Cardiac muscle cell (in vitro differentiated cells and primary cell): ENCODE results near the gene CPT2. TPM values are rescaled to one million over a fixed set of nuclear protein-coding genes. Genes with fewer than 3 reads are reported as not detected.
"Not testable (repeated sequence)": the region's sequence is repeated elsewhere in the genome, so short reads cannot be mapped to it uniquely, and the experiment has no call there.

Source experiments
- DNase-seq, 2 donors: peaks; one replicate each; pipeline versions ENCODE4 v3.0.0 to v3.0.0-alpha.2; 2010 to 2017; ENCODE audit warnings: low read depth in 1 of 2, low spot score in 1 of 2
- H3K27ac ChIP-seq: fragments of 200-600 bp; sonication (generic); 2 replicates; pipeline ENCODE4 v1.5.1; 2016
- H3K27me3 ChIP-seq: fragments of 200-600 bp; sonication (generic); 2 replicates; pipeline ENCODE4 v1.6.0; 2016; ENCODE audit warnings: control low read depth
- H3K36me3 ChIP-seq: fragments of 200-600 bp; sonication (generic); 2 replicates; pipeline ENCODE4 v1.5.1; 2016; ENCODE audit warnings: control low read depth
- H3K4me1 ChIP-seq: fragments of 200-600 bp; sonication (generic); 2 replicates; pipeline ENCODE4 v1.8.1; 2017; ENCODE audit warnings: low read depth, mild to moderate bottlenecking, mixed run types
- H3K4me3 ChIP-seq: fragments of 200-600 bp; sonication (generic); 2 replicates; pipeline ENCODE4 v1.5.1; 2016; ENCODE audit warnings: mild to moderate bottlenecking
- H3K9me3 ChIP-seq: fragments of 200-600 bp; sonication (generic); 2 replicates; pipeline ENCODE4 v1.5.1; 2017; ENCODE audit warnings: low read depth, mild to moderate bottlenecking, control low read depth
- CTCF ChIP-seq: IDR thresholded peaks from 2 replicates; pipeline ENCODE4 v1.5.1; 2012; ENCODE audit warnings: low read depth, mild to moderate bottlenecking, low read length
- polyA plus RNA-seq: library from polyadenylated mRNA; unstranded; fragments of >200 nt; fragmentation: Nextera tagmentation; extraction: Ambion mirVana; gene quantifications from 2 replicates; pipeline ENCODE4 v1.2.1, GENCODE V29; 2016
- total RNA-seq: library from RNA; depleted of rRNA; stranded (reverse); fragments of >200 nt; gene quantifications from 2 replicates; pipeline ENCODE4 v1.2.3, GENCODE V29; 2016

The CPT2 gene
- total and polyA plus RNA-seq, 2 experiments from 2014 or later = 47.1 to 60.1 TPM

GRCh38 chr1:53182716-53183094 is 13.9 kb upstream of the CPT2 start:
- H3K4me3 ChIP-seq = no peak overlapping the region
- H3K9me3 ChIP-seq = no peaks in the 10 kb centered on the region
- H3K27me3 ChIP-seq = no peaks in the 10 kb centered on the region
- H3K27ac ChIP-seq = no peak overlapping the region
- no peaks in the 10 kb centered on the region for H3K4me1 ChIP-seq
- no peaks in the 10 kb centered on the region for H3K36me3 ChIP-seq
- no peak for DNase-seq
- no peak for TF ChIP-seq CTCF

GRCh38 chr1:53183095-53183990 is 13.3 kb upstream of the CPT2 start:
- no peak overlapping the region for H3K4me3 ChIP-seq
- peak in 1 of 2 donors; percentile 75 for DNase-seq
- no peaks in the 10 kb centered on the region for H3K27me3 ChIP-seq
- no peaks in the 10 kb centered on the region for H3K4me1 ChIP-seq
- no peak for TF ChIP-seq CTCF
- H3K27ac ChIP-seq = no peak overlapping the region
- H3K36me3 ChIP-seq = no peaks in the 10 kb centered on the region
- no peaks in the 10 kb centered on the region for H3K9me3 ChIP-seq

- H3K36me3 ChIP-seq = not testable (repeated sequence)
Observed at GRCh38 chr1:53185955-53186297, 10.7 kb upstream of the CPT2 start.

GRCh38 chr1:53186533-53186932 is 10.1 kb upstream of the CPT2 start:
- H3K27ac ChIP-seq = no peak overlapping the region
- H3K36me3 ChIP-seq = no peaks in the 10 kb centered on the region
- TF ChIP-seq CTCF = no peak
- H3K27me3 ChIP-seq = no peaks in the 10 kb centered on the region
- H3K4me1 ChIP-seq = no peaks in the 10 kb centered on the region
- H3K4me3 ChIP-seq = no peak overlapping the region
- DNase-seq = no peak
- H3K9me3 ChIP-seq = no peaks in the 10 kb centered on the region

More at GRCh38 chr1:53185955-53186297, 10.7 kb upstream of the CPT2 start:
- not testable (repeated sequence) for H3K27me3 ChIP-seq, H3K9me3 ChIP-seq, H3K4me1 ChIP-seq, DNase-seq, H3K4me3 ChIP-seq, H3K27ac ChIP-seq

GRCh38 chr1:53187401-53187800 is 9.2 kb upstream of the CPT2 start:
- Histone ChIP-seq H3K27me3 (no peaks in the 10 kb centered on the region), H3K9me3 (no peaks in the 10 kb centered on the region), H3K36me3 (no peaks in the 10 kb centered on the region), H3K4me3 (no peak overlapping the region), H3K4me1 (no peaks in the 10 kb centered on the region), H3K27ac (no peak overlapping the region)
- no peak for TF ChIP-seq CTCF
- no peak for DNase-seq

- Histone ChIP-seq H3K27me3 (no peaks in the 10 kb centered on the region), H3K4me1 (no peaks in the 10 kb centered on the region), H3K36me3 (no peaks in the 10 kb centered on the region), H3K9me3 (no peaks in the 10 kb centered on the region), H3K27ac (no peak overlapping the region), H3K4me3 (no peak overlapping the region)
- TF ChIP-seq CTCF = no peak
- DNase-seq = no peak
Observed at GRCh38 chr1:53188099-53188498, 8.5 kb upstream of the CPT2 start.
